Measurements from ENCODE around the gene COL6A2. TPM values are rescaled to one million over a fixed set of nuclear protein-coding genes. Genes with fewer than 3 reads are reported as not detected.
A peak's percentile ranks its signal among the peaks of the same experiment; 100 is the strongest.

COL6A2 gene
- total RNA-seq, 6 experiments from 2014 or later = 17.3 to 81.7 (median 38.4) TPM

DNA sequence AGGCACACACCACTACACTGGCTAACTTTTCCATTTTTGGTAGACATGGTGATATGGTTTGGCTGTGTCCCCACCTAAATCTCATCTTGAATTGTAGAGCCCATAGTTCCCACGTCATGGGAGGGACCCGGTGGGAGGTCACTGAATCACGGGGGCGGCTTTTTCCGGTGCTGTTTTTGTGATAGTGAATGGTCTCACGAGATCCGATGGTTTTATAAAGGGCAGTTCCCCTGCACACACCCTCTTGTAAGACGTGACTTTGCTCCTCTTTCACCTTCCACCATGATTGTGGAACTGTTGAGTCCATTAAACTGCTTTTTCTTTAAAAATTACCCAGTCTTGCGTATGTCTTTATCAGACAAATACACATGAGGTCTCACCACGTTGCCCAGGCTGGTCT lies 58.8 kb downstream of the COL6A2 start:
- DNase-seq = peak in 1 of 3 donors; percentile 36

DNA sequence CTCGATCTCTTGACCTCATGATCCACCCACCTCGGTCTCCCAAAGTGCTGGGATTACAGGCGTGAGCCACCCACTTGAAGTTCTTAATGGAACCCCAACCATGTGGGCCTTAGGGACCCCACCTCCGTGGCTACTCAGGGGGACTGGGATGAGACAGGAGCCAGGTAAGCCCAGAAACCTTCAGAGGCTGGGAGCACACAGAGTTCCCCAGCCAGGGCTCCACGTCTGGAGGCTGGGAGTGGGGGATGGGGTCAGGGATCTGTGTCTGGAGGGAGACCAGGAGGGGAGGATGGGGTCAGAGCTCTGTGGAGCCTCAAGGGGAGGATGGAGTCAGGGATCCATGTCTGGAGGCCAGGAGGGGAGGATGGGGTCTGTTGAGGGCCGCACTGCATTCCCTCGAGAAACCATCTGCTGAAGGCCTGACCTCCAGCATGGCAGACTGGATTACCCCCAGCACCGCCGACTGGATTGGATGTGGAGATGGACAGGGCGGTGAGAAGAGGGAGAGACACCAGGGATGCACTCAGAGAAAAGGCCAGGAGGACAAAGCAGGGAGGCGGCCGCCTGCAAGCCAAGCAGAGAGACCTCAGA lies 59.6 kb downstream of the COL6A2 start:
- H3K4me3 ChIP-seq = no peak overlapping the region
- TF ChIP-seq, protein P1, sequence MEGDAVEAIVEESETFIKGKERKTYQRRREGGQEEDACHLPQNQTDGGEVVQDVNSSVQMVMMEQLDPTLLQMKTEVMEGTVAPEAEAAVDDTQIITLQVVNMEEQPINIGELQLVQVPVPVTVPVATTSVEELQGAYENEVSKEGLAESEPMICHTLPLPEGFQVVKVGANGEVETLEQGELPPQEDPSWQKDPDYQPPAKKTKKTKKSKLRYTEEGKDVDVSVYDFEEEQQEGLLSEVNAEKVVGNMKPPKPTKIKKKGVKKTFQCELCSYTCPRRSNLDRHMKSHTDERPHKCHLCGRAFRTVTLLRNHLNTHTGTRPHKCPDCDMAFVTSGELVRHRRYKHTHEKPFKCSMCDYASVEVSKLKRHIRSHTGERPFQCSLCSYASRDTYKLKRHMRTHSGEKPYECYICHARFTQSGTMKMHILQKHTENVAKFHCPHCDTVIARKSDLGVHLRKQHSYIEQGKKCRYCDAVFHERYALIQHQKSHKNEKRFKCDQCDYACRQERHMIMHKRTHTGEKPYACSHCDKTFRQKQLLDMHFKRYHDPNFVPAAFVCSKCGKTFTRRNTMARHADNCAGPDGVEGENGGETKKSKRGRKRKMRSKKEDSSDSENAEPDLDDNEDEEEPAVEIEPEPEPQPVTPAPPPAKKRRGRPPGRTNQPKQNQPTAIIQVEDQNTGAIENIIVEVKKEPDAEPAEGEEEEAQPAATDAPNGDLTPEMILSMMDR (IDR thresholded peaks at IDR 0.05) = no peak
- TF ChIP-seq POLR2A (IDR thresholded peaks at IDR 0.05) = no peak
- intact Hi-C loops (cut with DNase I) = no loop called here
- H3K4me1 ChIP-seq = peaks cover 0 to 13% (median 3%) of the 10 kb centered on the region in 4 donors
- no CpG with 5 or more reads among the region's 12 CpGs for WGBS (ENCODE audit: insufficient coverage, low coverage, low lambda C conversion rate, missing lambda C conversion rate)
- peaks cover 0 to 10% (median 4%) of the 10 kb centered on the region in 4 donors for H3K36me3 ChIP-seq
- no peaks in the 10 kb centered on the region for H3K9me3 ChIP-seq
- no peak overlapping the region for H3K27ac ChIP-seq
- no peaks in the 10 kb centered on the region for H3K27me3 ChIP-seq
- peak in 1 of 3 donors; percentile 41 for DNase-seq
- no peak for ATAC-seq

More for the DNA sequence above, 58.8 kb downstream of the COL6A2 start:
- H3K27me3 ChIP-seq = no peaks in the 10 kb centered on the region
- WGBS (ENCODE audit: insufficient coverage, low coverage, low lambda C conversion rate, missing lambda C conversion rate) = 89% methylated on average over 10 of the region's 10 CpGs
- no peak for ATAC-seq
- H3K36me3 ChIP-seq = peaks cover 0 to 17% (median 7%) of the 10 kb centered on the region in 4 donors
- peaks cover 0 to 20% (median 3%) of the 10 kb centered on the region in 4 donors for H3K4me1 ChIP-seq
- H3K27ac ChIP-seq = peak overlapping the region in 2 of 3 donors; percentile 93 to 99
- no peak for TF ChIP-seq POLR2A (IDR thresholded peaks at IDR 0.05)
- TF ChIP-seq, protein P1 (IDR thresholded peaks at IDR 0.05) = no peak
- H3K9me3 ChIP-seq = no peaks in the 10 kb centered on the region
- intact Hi-C loops (cut with DNase I) = no loop called here
- no peak overlapping the region for H3K4me3 ChIP-seq

DNA sequence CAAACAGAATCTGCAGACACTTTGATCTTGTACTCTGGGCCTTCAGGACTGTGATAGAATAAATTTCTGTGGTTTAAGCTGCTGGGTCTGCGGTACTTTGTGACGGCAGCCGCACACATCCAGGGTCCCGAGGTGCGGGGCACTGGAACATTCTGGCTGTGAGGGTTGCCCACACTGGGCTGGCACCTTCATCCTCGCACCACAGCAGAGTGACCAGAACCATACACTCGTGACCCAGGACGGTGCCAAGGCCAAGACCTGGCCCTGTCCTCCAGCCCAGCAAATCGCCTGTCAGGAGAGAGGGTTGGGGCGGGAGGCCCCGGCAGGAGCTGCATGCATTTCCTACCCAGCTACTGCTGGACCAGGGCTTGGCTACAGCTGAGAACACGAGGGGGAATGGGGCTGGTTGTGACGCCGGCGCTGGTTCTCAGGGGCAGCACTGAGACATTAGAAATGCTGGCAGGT lies 60.1 kb downstream of the COL6A2 start:
- 70% methylated on average over 7 of the region's 15 CpGs for WGBS (ENCODE audit: insufficient coverage, low coverage, low lambda C conversion rate, missing lambda C conversion rate)

DNA sequence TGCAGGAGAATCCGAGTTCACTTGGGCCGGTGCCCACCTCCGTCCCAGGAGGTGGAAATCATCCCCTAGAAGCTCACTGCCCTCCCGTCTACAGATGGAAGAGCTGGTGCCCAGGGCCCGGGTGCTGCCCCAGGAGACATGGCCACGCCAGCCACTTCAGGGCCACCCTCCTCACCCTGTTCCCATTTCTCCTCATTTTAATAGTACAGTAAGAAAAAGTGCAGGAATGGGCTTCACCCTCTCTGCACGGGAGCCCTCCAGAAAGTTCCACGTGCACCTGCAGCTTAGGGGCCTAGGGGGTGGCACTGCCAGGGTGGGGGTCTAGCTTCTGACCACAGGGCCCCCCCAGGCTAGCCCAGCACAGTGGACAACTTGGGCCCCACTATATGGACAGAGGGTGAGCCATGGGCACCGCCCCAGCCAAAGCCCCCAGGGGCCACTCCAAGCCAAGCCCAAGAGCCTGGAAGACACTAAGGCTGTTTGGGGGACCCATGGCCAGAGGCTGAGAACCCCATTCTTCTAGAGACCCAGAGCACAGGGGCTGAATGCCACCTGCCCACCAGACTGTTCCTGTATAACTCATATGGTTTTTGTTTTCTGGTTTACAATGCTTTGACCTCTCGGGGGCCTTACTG lies 60.9 kb downstream of the COL6A2 start:
- intact Hi-C loops (cut with DNase I) = no loop called here
- Histone ChIP-seq H3K27me3 (no peaks in the 10 kb centered on the region), H3K4me1 (peaks cover 0 to 7% (median 2%) of the 10 kb centered on the region in 4 donors), H3K4me3 (no peak overlapping the region), H3K9me3 (no peaks in the 10 kb centered on the region), H3K27ac (no peak overlapping the region), H3K36me3 (peaks cover 0 to 2% (median 0%) of the 10 kb centered on the region in 4 donors)
- 76% methylated on average over 5 of the region's 10 CpGs for WGBS (ENCODE audit: insufficient coverage, low coverage, low lambda C conversion rate, missing lambda C conversion rate)
- TF ChIP-seq, protein P1 (IDR thresholded peaks at IDR 0.05) = no peak
- no peak for TF ChIP-seq POLR2A (IDR thresholded peaks at IDR 0.05)
- ATAC-seq = no peak
- DNase-seq = peak in 1 of 3 donors; percentile 48

More for the DNA sequence above, 60.1 kb downstream of the COL6A2 start:
- H3K27me3 ChIP-seq = no peaks in the 10 kb centered on the region
- ATAC-seq (no peak), DNase-seq (peak in 1 of 3 donors; percentile 42)
- TF ChIP-seq POLR2A (IDR thresholded peaks at IDR 0.05) = no peak
- TF ChIP-seq, protein P1 (IDR thresholded peaks at IDR 0.05) = no peak
- H3K4me1 ChIP-seq = peaks cover 0 to 8% (median 3%) of the 10 kb centered on the region in 4 donors
- H3K4me3 ChIP-seq = no peak overlapping the region
- no peaks in the 10 kb centered on the region for H3K9me3 ChIP-seq
- intact Hi-C loops (cut with DNase I) = no loop called here
- no peak overlapping the region for H3K27ac ChIP-seq
- H3K36me3 ChIP-seq = peaks cover 0 to 5% (median 1%) of the 10 kb centered on the region in 4 donors

Data from right lobe of liver (tissue), 6 donors.